GM21786 (cell line): ENCODE results near the gene WNT6.

ENCODE experiments used
- ATAC-seq: cut with Tn5 transposase; IDR thresholded peaks from one replicate; pipeline ENCODE4 v1.9.1; 2021; ENCODE audit not compliant: unreplicated experiment

WNT6 gene

GRCh38 chr2:218857371-218858137, 2.1 kb upstream of the WNT6 start:
- ATAC-seq, result no peak

- ATAC-seq, result no peak
Observed at GRCh38 chr2:218858138-218858445, 1.5 kb upstream of the WNT6 start.

- no peak for ATAC-seq
Observed at GRCh38 chr2:218858671-218859555, 692 bp upstream of the WNT6 start.

GRCh38 chr2:218859988-218860831, 605 bp downstream of the WNT6 start:
- ATAC-seq, result no peak

- ATAC-seq, result no peak
Observed at GRCh38 chr2:218860950-218861381, 1.4 kb downstream of the WNT6 start.

GRCh38 chr2:218861645-218862318, 2.2 kb downstream of the WNT6 start:
- ATAC-seq, result no peak

- no peak for ATAC-seq
Observed at GRCh38 chr2:218863021-218863520, 3.5 kb downstream of the WNT6 start.

GRCh38 chr2:218865396-218865795, 5.8 kb downstream of the WNT6 start:
- ATAC-seq, result no peak

- ATAC-seq, result no peak
Observed at GRCh38 chr2:218865999-218866398, 6.4 kb downstream of the WNT6 start.

GRCh38 chr2:218867900-218868299, 8.3 kb downstream of the WNT6 start:
- ATAC-seq, result no peak

- no peak for ATAC-seq
Observed at GRCh38 chr2:218869064-218869463, 9.5 kb downstream of the WNT6 start.

GRCh38 chr2:218870984-218871344, 11.4 kb downstream of the WNT6 start:
- ATAC-seq, result no peak

GRCh38 chr2:218871345-218872302, 12.0 kb downstream of the WNT6 start:
- no peak for ATAC-seq

GRCh38 chr2:218872645-218873358, 13.2 kb downstream of the WNT6 start:
- no peak for ATAC-seq

GRCh38 chr2:218873359-218874194, 14.0 kb downstream of the WNT6 start:
- no peak for ATAC-seq

GRCh38 chr2:218875692-218876246, 16.2 kb downstream of the WNT6 start:
- ATAC-seq, result no peak

GRCh38 chr2:218876562-218877219, 17.1 kb downstream of the WNT6 start:
- no peak for ATAC-seq
